Ishikawa (cell line): ENCODE data around the gene LTF.

Experiments
- CEBPB ChIP-seq: IDR thresholded peaks from 2 replicates; pipeline ENCODE4 v1.6.1; 2012
- CREB1 ChIP-seq: IDR thresholded peaks from 2 replicates; pipeline ENCODE4 v1.6.1; 2012; ENCODE audit warnings: low read depth
- EGR1 ChIP-seq: IDR thresholded peaks from 2 replicates; pipeline ENCODE4 v1.6.1; 2012
- EP300 ChIP-seq: IDR thresholded peaks from 2 replicates; pipeline ENCODE4 v1.6.1; 2012; ENCODE audit warnings: borderline replicate concordance
- FOXM1 ChIP-seq: IDR thresholded peaks from 2 replicates; pipeline ENCODE4 v1.6.1; 2012; ENCODE audit warnings: low read depth, borderline replicate concordance
- MAX ChIP-seq: IDR thresholded peaks from 2 replicates; pipeline ENCODE4 v1.6.1; 2012
- NFIC ChIP-seq: IDR thresholded peaks from 2 replicates; pipeline ENCODE4 v1.6.1; 2012
- RAD21 ChIP-seq: IDR thresholded peaks from 2 replicates; pipeline ENCODE4 v1.6.1; 2012; ENCODE audit warnings: low read depth
- REST ChIP-seq: IDR thresholded peaks from 2 replicates; pipeline ENCODE4 v1.6.1; 2012; ENCODE audit warnings: low read depth, mild to moderate bottlenecking
- TAF1 ChIP-seq: IDR thresholded peaks from 2 replicates; pipeline ENCODE4 v1.6.1; 2012; ENCODE audit warnings: low read depth, mild to moderate bottlenecking
- TCF12 ChIP-seq: IDR thresholded peaks from 2 replicates; pipeline ENCODE4 v1.6.1; 2012; ENCODE audit warnings: low read depth
- TEAD4 ChIP-seq: IDR thresholded peaks from 2 replicates; pipeline ENCODE4 v1.6.1; 2012
- USF1 ChIP-seq: IDR thresholded peaks from 2 replicates; pipeline ENCODE4 v1.6.1; 2012
- YY1 ChIP-seq: IDR thresholded peaks from 2 replicates; pipeline ENCODE4 v1.6.1; 2012; ENCODE audit warnings: low read depth
- ZBTB7A ChIP-seq: IDR thresholded peaks from 2 replicates; pipeline ENCODE4 v1.6.1; 2012; ENCODE audit warnings: low read depth

The LTF gene

GRCh38 chr3:46492890-46493547 is 28.3 kb upstream of the LTF start:
- TF ChIP-seq TEAD4 = no peak
- TF ChIP-seq FOXM1 = no peak
- TF ChIP-seq EGR1 = no peak
- no peak for TF ChIP-seq USF1
- TF ChIP-seq ZBTB7A = no peak
- no peak for TF ChIP-seq TAF1
- TF ChIP-seq MAX = no peak
- TF ChIP-seq NFIC = no peak
- no peak for TF ChIP-seq REST
- TF ChIP-seq YY1 = no peak
- TF ChIP-seq EP300 = no peak
- no peak for TF ChIP-seq RAD21

GRCh38 chr3:46491089-46492070 is 26.7 kb upstream of the LTF start:
- TF ChIP-seq CREB1 = no peak
- no peak for TF ChIP-seq NFIC

- no peak for TF ChIP-seq CEBPB
- no peak for TF ChIP-seq ZBTB7A
- no peak for TF ChIP-seq EGR1
- no peak for TF ChIP-seq FOXM1
- TF ChIP-seq REST = no peak
- TF ChIP-seq RAD21 = no peak
- no peak for TF ChIP-seq TCF12
- TF ChIP-seq USF1 = no peak
These were observed 25.8 kb upstream of the LTF start for GRCh38 chr3:46490338-46491084.

- TF ChIP-seq FOXM1 = no peak
- no peak for TF ChIP-seq NFIC
- TF ChIP-seq CEBPB = no peak
- no peak for TF ChIP-seq MAX
- no peak for TF ChIP-seq TAF1
- no peak for TF ChIP-seq REST
- no peak for TF ChIP-seq CREB1
- TF ChIP-seq RAD21 = no peak
- TF ChIP-seq USF1 = no peak
- TF ChIP-seq TEAD4 = no peak
- TF ChIP-seq YY1 = no peak
- TF ChIP-seq EP300 = no peak
- TF ChIP-seq TCF12 = no peak
- TF ChIP-seq EGR1 = no peak
- no peak for TF ChIP-seq ZBTB7A
These were observed 25.2 kb upstream of the LTF start for GRCh38 chr3:46489875-46490274.
